ENCODE data around the gene PEX11B.

Gene PEX11B

DNA sequence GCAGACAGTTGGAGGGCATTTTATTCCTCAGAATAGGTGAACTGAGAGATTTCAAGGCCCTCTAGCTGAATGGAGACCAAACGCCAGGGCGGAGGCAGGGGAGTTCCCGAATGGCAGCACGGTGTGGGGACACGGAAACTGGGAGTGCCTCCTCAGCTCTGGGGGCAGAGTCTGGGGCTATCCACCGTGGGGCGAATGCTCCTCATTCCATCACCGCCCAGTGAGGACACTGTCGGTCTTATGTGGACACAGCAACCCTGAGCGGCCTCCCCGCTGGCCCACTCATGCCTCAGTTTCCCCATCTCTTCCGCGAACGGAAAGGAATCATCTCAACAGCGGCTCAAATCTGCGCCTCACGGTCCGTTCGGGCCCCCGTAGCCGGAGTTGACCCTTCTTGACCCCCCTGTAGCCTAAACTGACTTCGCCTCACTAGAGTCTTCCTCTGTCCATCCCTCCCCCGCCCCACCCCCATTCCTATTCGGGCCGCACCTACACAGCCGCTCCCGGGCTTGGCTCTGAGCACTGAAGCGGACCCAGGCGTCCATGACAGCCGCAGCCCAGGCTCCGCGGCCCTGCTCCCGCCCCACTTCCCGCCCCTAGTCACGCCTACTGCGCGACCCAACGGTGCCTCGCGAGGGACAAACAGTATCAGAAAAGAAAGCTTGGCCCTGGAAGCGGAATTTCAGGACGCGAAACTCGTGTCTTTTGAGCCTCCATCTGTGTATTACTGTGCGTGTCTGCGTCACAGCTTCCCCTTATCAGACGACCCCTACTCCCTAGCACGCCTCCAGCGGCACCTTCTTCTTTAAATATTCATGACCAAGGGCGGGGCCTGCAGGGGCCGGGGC is at the start of gene PEX11B:
TSS of gene PEX11B (minus strand) at position 574 of the 848 bp plus-strand sequence. CDS start at position 545, 29 bp downstream.
- DNase-seq (ENCODE audit: low read depth, low spot score): peak; percentile 87

- DNase-seq (ENCODE audit: low read depth, low spot score): no peak
These were observed 48.8 kb upstream of the PEX11B start for GRCh38 chr1:145967288-145967687.

DNA sequence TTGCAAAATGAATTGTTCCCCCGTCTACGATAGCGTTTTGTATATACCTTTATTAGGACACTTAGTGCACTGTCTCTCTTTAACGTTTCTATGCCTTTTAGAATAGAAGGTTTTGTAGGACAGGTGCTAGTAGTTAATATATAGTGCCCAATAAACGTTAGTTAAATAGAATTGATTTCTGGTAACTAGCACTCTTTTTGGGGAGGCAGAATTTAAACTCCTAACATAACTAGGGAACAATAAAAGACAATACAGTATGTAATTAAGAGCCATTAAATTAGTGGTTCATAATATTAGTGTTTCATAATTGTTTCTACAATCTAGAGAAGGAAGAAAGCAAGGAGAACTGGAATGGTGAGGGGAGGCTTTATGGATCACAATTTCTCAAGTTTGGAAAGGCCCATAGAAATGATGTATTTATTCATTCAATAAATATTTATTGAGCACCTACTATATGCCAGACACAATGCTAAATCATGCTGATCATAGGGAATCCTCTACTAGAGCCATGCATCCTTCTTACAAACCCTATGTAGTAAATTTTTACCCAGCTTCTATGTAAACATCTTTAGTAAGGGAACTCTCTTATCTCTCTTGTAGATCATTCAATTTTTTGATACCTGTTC is 46.7 kb upstream of the PEX11B start:
- no peak for DNase-seq (ENCODE audit: low read depth, low spot score)

- peak; percentile 82 for DNase-seq (ENCODE audit: low read depth, low spot score)
These were observed 46.0 kb upstream of the PEX11B start, which contains the start of the genes ANKRD34A and POLR3GL for GRCh38 chr1:145964328-145965118. Gene ANKRD34A (minus strand): TSS chr1:145964575. CDS start chr1:145961759, 2,816 bp downstream. Gene POLR3GL (plus strand): TSS chr1:145964690. CDS start chr1:145974866, 10,176 bp downstream.

DNA sequence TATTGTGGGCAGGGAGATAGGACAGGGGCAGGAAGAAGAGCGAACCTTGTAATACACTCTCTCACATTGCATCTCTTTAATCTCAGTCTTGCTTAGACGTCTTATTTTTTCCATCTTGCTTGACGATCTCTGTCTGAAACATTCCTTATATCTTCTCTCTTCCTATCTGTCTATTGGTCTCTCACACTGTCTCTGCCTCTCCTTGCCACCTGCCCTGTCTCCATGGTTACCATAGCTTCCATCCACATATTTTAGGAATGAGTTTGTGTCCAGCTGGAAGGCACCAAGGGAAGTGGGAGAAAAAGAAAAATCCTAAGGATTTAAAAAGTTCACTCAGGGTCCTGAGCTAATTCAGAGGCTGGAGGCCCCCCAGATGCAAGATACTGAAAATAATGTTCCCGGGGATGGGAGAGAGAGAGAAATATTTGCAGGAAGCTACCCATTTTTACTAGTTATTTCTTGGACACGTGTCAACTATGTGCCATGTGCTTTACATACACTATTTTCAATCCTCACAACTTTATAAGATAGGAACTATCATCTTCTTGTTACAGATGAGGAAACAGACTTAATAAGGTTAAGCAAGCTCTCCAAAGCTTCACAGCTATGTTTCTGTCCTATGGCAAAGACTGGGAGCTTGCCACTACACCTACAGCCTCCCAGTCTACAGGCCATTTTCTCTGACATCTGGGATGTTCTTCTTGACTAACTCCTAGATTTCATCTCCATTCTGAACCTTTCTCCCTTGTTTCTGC is 44.9 kb upstream of the PEX11B start:
- no peak for DNase-seq (ENCODE audit: low read depth, low spot score)

GRCh38 chr1:145962157-145963102 is 43.9 kb upstream of the PEX11B start:
- DNase-seq (ENCODE audit: low read depth, low spot score): no peak

DNA sequence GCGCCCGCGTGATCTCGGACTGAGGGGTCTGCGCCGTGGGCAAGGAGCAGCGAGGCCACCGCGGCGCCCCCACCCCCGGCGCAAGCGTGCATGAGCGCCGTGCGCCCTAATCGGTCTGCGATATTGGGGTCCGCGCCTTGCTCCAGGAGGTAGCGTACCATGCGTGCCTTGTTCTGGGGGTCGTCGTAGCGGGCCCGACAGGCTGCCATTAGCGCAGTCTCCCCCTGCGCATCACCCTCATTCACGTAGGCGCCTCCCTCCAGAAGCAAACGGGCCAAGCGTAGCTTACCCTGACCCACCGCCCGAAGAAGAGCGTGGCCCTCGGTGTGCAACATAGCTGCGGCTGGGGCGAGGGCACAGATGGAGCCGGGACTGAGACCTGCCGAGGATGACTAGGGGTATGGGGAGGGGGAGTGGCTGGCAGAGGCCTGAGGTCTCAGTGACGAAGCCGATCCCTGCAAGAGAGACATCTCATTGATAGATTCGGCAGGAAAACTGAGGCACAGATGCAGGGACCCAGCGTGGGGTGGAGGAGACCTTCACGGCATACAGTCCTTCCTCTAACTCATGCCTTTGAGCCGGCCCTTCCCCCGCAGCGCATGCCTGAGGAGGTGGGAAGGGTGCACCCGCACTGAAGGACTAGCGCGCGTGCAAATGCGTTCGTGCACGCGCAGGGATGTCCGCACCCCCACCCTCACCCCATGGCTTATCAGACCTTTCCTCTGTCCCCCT is 43.1 kb upstream of the PEX11B start:
- DNase-seq (ENCODE audit: low read depth, low spot score): no peak

DNA sequence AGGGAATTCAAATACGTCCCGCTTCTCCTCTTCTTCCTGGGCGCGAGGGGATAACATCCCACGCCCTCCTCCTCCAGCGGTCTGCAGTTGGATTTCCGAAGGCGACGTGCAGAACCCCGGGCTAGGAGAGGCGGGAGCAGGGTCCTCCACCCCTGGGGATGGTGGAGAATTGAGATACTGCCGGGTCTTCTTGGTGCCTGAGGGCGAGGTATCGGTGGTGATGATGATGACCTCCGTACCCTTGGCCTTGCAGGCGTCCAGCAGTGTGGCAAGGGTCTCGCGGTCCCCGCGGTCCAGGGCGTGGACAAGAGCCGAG is 42.5 kb upstream of the PEX11B start:
- DNase-seq (ENCODE audit: low read depth, low spot score): no peak

DNA sequence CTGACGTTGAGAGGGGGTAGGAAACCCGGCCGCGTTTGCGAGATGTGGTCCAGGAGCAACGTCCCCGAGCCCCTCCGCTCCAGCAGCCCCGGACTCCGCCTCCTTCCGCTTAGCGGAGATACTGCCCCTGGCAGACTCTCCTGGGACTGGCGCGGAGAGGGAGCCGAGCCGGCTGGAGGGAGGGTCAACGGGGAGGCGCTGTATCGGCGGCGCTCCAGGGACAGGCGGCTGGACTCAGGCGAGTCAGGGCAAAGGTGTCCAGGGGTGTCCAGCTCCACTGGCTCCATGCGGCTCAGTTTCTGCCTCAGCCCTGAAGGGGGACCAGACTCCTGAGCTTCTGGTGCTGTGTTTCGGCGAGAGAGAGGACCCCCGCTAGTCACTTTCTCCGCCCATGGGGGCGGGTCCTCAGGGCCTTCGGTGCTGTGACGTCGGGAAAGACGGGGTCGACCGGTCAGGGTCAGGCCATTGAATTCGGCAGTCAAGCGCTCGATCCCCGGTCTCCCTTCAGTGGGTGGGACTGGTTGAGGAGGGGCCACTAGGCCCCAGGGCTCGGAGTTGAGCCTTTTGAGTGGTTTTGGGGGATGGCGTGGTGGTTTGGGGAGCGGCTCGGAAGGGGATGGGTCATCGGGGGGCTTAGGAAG is 42.1 kb upstream of the PEX11B start:
- no peak for DNase-seq (ENCODE audit: low read depth, low spot score)

GRCh38 chr1:145959957-145960467 is 41.5 kb upstream of the PEX11B start:
- no peak for DNase-seq (ENCODE audit: low read depth, low spot score)

DNA sequence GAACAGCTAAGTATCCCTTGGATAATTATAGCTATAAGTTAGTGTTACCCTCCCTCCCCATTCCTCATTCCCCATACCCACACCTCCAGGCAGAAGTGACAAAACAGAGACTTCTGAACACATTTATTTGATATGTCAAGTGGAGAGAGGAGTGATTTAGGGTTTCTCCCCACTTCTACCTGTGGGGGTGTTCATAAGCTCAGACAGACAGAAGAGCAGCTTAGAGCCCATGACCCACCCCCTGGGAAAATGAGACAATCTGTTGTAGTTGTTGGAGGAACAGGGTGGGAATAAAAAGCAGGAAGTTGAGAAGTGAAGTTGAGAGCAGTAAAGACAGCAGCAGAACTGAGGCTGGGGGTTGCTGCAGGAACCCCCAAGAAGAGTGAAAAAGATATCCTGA is 40.8 kb upstream of the PEX11B start:
- DNase-seq (ENCODE audit: low read depth, low spot score): no peak

DNA sequence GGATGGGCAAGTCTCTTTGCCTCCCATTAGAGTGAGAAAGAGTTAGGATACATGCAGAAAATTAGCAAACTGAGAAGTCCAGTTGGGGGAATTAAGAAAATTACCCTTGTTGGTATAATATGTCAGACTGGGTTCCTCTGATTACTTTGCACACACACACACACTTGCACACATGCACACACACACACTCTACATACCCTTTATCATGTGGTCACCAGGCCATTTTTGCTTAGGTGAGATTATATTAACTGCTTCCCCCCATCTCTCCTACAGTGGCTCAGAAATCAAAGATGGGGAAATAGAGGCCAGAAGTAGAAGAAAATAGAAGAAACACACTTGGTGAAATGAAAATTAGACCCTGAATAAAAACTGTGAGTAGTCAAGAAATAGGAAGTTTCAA is 40.2 kb upstream of the PEX11B start:
- no peak for DNase-seq (ENCODE audit: low read depth, low spot score)

GRCh38 chr1:145957443-145958319 is 39.2 kb upstream of the PEX11B start, which contains the start of gene LIX1L:
Gene LIX1L (minus strand): TSS chr1:145958017. CDS start chr1:145957927, 90 bp downstream.
- DNase-seq (ENCODE audit: low read depth, low spot score): peak; percentile 88

DNA sequence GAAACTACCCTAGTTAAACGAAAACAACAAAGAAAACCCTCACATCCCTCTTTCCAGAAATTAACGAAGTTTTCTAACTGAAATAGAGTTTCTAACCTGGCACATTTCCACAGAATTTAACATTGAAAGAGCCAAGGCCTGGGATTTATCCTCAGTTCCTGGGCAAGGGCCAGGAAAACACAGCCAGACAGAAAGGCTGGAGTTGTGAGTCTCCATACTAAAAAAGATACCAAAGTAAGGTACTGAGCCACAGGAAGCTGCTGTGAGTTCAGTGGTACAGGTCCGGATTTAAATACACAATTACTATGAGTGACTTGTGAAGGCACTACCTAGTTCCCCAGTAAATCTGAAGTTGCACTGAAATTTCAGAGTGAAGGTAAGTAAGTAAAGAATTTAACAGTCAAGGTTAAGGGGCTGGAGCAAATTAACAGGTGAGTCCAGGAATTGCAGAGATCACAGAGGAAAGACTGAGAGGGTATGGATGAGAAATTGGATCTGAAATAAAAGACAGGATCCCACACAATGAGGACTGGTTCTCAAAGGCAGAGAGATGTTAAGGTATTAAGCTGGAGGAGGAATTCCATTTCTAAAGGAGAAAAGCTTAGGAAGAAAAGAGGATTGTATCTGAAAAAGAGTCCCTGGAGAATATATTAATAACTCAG is 38.4 kb upstream of the PEX11B start:
- DNase-seq (ENCODE audit: low read depth, low spot score): no peak

DNA sequence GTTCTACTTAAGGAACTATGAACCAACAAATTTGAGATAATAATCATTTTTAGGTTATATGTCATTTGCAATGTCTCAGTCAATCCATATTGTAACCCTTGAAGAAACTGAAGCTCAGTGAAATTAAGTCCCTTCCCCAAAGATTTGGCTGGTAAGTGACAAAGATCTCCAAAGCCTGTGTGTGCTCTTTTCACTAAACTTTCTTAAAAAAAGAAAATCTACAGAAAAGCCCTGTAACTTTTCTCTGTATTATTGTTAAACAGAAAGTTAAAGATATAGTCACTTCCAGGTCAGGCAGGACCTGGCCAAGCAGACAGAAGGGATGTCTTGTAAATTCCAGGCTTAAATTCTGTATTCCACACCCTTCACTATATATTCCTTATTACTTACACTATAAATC is 37.8 kb upstream of the PEX11B start:
- DNase-seq (ENCODE audit: low read depth, low spot score): no peak

GRCh38 chr1:145955436-145955835 is 36.9 kb upstream of the PEX11B start:
- DNase-seq (ENCODE audit: low read depth, low spot score): no peak

DNA sequence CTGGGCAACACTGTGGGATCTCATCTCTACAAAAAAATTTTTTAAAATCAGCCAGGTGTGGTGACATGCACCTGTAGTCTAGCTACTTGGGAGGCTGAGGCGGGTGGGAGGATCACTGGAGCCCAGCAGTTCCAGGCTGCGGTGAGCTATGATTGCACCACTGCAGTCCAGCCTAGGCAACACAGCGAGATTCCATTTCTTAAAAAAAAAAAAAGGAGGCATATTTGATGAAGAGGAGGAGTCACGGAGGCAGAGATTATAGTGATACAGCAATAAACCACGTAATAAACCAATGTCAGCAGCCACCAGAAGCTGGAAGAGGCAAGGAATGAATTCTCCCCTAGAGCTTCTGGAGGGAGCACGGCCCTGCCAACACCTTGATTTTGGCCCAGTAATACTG is 35.3 kb upstream of the PEX11B start:
- no peak for DNase-seq (ENCODE audit: low read depth, low spot score)
